HL-60/S4 treated with phorbol 12-myristate 13-acetate at 8.2 ng/mL for 4 days and 3 days (cell line): ENCODE results near the gene UBN1.

Source experiments
- in situ Hi-C: fragments of 300-500 bp; cut with MboI; formaldehyde crosslinking; loops from 2 replicates; pipeline ENCODE4 v1.15.0; 2022; ENCODE audit warnings: low sequenced_read_pairs

UBN1 gene

DNA sequence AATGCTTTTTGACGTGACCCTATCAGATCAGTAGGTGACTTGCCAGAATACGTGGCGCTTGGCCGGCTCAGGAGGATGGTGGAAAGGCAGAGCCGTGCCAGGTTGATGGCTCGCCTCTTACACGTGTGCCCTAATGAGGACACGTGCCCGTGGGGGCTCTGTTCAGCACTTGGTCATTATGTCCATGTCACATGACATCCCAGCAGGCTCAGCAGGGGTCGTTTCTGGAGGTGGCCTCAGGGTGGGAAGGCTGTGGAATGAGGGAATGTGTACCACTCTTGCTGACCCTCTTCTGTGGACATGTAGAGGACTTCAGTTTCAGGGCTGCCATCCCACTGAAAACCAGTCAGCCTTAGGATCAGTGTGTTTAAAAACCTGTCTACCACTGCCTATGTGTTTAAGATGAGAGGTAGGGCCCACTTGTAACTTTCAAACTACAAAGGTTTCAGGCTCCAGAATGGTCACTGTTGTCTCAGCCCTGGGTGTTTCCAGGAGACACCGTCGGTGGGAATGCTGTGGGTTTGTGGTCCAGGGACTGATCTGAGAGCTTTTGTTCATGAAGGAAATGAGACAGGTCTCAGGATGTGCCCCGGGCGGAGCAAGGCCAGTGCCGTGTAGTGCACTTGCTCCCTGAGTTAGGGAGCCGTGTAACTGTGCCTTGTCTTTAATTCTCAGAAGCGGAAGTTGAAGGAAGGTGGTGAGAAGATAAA, 12.1 kb downstream of the UBN1 start:
- in situ Hi-C loops, result loop anchor here (25.0 kb wide), 1 partner anchor 228 kb away; the partner anchor contains the start of gene EEF2KMT

DNA sequence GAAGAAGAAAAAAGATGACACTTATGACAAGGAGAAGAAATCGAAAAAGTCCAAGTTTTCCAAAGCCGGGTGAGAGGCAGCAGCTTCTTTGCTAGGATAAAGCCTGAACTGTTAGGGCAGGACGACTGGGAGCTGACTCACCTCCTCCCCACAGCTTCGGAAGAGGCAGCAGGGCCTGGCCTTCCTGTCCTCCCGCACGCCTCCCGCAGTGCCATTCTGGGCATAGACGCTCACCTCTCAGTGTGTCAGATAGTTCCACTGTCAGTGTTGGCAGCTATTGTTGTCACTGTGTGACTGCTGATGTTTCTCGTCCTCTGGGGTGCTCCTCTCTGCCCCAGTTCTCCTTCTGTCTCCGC, 12.6 kb downstream of the UBN1 start:
- in situ Hi-C loops, result loop anchor here (25.0 kb wide), 1 partner anchor 227 kb away; the partner anchor contains the start of gene EEF2KMT

DNA sequence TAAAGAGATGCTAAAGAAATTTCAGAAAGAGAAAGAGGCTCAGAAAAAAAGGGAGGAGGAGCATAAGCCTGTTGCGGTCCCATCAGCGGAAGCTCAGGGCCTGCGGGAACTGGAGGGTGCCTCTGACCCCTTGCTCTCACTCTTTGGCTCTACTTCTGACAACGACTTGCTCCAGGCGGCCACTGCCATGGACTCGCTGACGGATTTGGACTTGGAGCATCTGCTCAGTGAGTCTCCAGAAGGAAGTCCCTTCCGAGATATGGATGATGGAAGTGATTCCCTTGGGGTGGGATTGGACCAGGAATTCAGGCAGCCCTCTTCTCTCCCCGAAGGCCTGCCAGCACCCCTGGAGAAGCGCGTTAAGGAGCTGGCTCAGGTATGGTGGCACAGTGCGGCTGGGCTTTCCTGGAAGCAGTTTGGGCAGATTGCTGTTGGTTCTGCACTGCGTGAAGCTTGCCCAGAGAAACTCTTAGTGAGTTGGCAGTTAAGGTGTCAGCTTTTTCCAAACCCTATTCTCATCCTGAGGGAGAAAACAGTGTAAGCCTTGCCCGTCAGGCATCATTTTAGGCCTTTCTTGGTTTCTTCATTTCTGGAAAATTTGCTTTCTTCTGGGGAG, 13.6 kb downstream of the UBN1 start:
- in situ Hi-C loops, result loop anchor here (25.0 kb wide), 1 partner anchor 226 kb away; the partner anchor contains the start of gene EEF2KMT

DNA sequence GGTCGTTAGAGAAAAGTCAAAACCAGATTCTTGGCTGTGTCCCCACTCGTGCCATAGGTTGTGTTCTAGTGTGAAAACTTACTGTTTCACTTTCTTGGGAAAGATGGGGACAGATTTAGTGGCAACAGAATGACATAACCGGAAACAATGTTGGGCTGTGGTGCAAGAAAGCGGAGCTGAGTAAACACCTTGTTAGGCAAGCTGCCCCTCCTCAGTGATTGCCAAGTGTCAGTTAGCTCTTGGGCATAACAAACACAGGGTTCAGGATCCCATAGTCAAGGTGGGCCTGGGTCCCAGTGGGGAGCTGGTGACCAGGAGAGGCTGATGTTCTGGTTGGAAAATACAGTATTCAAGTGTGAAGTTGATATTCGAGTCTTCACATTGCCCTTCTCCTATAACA, 15.4 kb downstream of the UBN1 start:
- in situ Hi-C loops, result loop anchor here (25.0 kb wide), 1 partner anchor 225 kb away; the partner anchor contains the start of gene EEF2KMT

DNA sequence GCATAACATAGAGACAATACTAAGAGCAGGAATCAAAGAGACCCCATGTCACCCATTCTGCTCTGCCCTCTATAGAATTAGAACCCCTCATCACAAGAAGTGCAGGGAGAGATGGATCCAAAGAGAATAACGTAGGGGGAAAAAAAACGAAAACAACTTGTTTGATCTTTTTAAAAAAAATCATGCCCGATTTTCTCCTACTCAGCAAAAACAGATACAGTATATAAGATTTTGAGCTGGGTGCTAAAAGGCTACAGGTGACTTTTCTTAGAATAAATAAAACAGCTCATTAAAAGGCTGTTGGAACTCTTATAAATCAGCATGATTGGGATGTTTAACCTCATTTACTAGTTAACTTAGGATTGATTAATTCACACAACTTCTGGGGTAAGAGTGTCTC, 17.4 kb downstream of the UBN1 start:
- in situ Hi-C loops, result loop anchor here (25.0 kb wide), 1 partner anchor 223 kb away; the partner anchor contains the start of gene EEF2KMT

DNA sequence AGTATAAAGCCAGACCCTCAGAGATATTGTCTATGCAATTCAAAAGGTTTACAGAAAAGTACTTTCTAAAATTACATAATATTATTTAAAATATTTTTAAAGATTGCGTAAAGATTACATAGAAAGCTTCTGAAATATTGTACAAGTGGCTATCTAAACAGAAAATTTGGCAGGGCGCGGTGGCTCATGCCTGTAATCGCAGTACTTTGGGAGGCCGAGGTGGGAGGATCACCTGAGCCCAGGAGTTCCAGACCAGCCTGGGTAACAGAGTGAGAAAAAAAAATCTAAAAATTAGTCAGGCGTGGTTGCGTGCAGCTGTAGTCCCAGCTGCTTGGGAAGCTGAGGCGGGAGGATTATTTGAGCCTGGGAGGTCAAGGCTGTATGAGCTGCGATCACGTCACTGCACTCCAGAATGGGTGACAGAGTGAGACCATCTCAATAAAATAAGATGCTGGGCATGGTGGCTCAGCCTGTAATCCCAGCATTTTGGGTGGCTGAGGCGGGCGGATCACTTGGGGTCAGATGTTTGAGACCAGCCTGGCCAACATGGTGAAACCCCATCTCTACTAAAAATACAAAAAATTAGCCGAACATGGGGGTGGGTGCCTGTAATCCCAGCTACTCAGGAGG, 18.1 kb downstream of the UBN1 start:
- in situ Hi-C loops, result loop anchor here (25.0 kb wide), 1 partner anchor 222 kb away; the partner anchor contains the start of gene EEF2KMT

DNA sequence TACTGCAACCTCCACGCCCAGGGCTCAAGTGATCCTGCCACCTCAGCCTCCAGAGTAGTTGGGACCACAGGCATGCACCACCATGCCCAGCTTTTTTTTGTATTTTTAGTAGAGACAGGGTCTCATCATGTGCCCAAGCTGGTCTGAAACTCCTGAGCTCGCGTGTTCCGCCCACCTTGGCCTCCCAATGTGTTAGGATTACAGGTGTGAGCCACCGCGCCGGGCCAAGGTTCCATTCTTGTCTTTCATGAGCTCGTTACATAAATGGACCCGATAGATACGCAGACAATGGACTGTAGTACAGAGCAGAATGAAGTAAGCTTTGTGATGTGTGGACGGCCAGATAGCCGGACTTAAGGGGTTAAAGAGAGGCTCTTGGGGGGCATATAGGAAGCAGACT, 19.3 kb downstream of the UBN1 start:
- in situ Hi-C loops, result loop anchor here (25.0 kb wide), 1 partner anchor 221 kb away; the partner anchor contains the start of gene EEF2KMT

DNA sequence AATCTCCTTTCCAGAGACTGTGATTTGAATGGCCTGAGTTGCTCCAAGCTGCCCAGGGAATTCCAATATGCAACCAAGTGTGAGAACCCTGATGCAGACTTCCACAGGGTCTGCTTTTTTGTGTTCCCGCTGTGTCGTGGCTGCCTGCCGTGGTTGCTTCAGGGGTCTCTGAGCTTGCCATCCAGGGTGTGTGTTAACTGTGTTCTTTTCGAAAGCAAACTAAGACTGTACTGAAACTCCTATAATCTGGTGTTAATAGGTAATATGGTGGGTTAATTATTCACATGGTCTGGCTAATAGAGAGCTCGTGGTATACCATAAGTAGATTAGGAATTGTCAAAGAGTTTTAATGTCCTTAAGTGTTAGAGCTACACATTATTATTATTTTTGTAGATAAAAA, 20.7 kb downstream of the UBN1 start:
- in situ Hi-C loops, result loop anchor here (25.0 kb wide), 1 partner anchor 219 kb away; the partner anchor contains the start of gene EEF2KMT

DNA sequence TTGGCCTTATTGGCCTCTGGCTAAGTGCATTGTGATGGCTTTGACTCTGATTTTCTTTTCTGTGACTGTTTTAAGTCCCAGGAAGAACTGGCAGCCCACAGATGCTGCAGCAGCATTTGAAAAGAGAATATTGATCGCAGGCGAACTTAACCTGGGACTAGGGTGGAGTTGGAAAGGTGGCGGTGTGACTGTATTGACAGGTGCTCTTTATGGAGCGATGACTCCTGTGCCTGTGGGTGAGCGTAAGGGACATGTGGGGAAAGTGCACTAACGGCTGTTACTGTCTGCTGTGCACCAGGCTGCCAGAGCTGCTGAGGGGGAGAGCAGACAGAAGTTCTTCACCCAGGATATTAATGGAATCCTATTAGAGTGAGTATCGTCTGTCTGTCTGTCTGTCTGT, 21.3 kb downstream of the UBN1 start:
- in situ Hi-C loops, result loop anchor here (25.0 kb wide), 1 partner anchor 219 kb away; the partner anchor contains the start of gene EEF2KMT

DNA sequence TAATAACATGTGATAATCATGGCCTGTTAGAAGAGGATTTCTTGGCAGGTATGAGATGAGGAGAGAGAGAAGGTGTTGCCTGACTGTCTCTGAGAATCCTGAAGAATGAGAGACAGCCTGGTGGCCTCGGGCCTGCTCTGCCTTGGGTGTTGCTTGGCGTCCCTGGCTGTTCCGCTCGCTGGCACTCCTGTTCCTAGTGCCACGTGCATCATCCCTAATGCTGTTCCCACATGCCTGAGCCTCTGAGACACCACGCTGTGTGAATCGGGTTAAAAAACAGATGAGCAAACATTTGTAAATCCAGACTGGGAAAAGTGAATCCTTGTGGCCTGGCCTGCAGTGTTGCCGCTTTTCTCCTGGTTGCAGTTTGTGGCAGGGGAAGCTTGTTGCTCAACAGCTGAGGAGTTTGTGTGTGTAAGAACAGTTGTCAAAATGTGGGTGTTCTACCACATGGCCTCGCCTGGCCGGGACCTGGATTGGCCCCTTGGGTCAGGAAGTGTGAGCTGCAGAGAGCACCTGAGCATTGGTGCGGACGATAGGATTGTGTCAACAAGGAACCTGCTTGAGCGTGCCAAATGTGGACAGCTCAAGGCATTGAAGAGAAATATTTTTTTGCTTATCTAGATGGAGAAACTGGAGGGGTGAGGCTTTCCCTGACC, 22.0 kb downstream of the UBN1 start:
- in situ Hi-C loops, result loop anchor here (25.0 kb wide), 1 partner anchor 218 kb away; the partner anchor contains the start of gene EEF2KMT

DNA sequence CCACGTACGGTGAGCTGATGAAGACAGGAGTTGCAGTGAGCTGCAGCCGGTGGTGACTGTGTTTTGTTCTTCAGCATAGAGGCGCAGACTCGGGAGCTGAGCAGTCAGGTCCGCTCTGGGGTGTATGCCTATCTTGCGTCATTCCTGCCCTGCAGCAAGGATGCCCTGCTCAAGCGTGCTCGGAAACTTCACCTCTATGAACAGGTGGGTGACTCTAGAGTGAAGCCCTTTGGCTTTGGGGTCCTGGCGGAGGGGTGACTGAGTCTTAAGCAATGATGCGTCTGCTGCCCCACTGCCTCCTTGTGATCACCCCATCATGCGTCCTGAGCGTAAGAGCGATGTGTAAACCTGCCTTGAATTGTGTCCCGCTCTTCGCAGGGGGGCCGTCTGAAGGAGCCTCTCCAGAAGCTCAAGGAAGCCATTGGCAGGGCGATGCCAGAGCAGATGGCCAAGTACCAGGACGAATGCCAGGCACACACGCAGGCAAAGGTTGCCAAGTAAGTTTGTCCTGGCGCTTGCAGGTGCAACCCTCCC, 22.9 kb downstream of the UBN1 start:
- in situ Hi-C loops, result loop anchor here (25.0 kb wide), 1 partner anchor 217 kb away; the partner anchor contains the start of gene EEF2KMT

DNA sequence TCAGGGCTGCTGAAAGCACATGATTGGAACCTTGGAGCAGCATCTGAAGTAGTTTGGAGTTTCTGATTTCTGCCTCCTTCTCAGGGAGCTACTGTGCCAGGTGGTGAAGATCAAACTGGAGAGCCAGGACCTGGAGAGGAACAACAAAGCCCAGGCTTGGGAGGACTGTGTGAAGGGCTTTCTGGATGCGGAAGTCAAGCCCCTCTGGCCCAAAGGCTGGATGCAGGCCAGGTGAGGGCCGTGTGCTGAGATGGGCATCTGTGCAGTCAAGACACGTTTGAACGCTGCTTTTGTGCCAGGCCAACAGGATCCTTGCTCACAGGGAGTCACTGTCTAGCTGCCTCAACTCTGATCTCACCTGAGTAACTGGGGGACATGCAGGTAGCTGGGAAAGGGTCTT, 23.8 kb downstream of the UBN1 start:
- in situ Hi-C loops, result loop anchor here (25.0 kb wide), 1 partner anchor 216 kb away; the partner anchor contains the start of gene EEF2KMT

DNA sequence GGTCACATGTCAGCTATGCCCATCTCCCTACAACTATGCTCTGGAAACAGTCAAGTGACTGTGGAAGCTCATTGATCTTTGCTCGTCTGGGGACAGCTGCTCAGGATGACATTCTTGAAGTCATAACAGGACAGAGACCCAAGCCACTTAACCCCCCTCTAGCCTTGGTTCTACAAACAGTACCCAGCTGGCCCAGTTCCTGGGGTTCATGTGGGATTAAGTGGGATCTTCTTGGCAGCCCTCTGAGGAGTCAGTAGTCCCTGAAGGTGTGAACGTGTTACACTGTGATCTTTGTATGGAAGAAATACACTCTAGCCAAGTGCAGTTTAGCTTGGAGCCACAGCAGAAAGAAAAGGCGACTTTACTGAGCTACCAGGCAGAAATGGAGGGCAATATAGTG, 25.8 kb downstream of the UBN1 start:
- in situ Hi-C loops, result loop anchor here (25.0 kb wide), 1 partner anchor 214 kb away; the partner anchor contains the start of gene EEF2KMT

DNA sequence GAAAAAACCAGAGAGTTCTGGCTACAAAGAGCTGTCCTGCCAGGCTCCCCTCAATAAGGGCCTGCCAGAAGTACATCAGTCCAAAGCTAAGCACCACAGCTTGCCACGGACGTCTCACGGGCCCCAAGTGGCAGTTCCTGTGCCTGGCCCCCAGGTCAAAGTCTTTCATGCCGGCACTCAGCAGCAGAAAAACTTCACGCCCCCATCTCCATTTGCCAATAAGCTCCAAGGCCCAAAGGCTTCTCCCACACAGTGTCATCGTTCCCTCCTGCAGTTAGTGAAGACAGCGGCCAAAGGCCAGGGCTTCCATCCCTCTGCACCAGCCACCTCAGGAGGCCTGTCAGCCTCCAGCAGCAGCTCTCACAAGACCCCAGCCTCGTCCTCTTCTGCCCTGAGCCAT, 27.4 kb downstream of the UBN1 start:
- in situ Hi-C loops, result loop anchor here (25.0 kb wide), 1 partner anchor 213 kb away; the partner anchor contains the start of gene EEF2KMT

DNA sequence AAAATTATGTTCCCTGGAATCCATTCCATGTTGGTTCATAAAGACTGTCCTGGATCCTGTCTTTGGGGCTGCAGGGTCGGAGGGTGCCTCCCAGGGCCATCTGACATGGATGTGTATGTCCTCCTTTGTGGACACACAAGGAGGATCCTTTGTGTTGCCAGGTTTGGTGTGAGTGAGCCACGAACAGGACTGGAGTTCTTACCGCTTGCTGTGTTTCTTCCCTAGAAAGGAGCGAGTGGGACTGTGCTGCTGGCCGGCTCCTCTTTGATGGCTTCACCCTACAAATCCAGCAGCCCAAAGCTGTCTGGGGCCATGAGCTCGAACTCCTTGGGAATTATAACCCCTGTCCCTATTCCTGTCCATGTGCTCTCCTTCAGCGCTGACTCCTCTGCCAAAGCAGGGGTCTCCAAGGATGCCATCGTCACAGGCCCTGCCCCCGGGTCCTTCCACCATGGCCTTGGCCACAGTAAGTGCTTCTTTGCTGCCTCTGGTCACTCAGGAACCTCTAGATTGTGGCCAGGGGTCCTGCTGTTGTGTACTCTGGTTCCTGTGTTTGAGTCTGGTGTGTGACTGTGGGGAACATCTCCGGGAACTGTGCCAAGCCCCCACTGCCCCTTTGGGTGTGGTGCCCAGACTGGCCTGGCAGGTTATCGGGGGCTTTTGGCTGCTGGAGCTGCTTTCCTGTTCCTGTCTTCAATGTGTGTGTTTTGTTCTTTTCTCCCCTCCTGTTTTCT, 29.5 kb downstream of the UBN1 start:
- in situ Hi-C loops, result no loop called here

DNA sequence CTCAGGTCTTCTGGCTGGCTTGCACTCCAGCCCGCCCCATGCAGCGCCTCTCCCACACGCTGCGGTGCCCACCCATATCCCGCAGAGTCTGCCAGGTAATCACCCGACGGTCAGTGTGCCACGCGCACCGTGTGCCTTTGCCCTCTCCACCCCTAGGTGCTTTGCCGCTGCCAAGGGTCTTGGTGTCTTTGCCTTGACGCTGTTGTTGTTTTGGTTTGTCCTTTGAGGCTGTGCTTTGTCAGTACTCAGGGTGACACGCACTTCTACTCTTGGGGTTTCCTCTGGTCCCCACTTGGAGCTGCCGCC, 30.1 kb downstream of the UBN1 start:
- in situ Hi-C loops, result no loop called here

DNA sequence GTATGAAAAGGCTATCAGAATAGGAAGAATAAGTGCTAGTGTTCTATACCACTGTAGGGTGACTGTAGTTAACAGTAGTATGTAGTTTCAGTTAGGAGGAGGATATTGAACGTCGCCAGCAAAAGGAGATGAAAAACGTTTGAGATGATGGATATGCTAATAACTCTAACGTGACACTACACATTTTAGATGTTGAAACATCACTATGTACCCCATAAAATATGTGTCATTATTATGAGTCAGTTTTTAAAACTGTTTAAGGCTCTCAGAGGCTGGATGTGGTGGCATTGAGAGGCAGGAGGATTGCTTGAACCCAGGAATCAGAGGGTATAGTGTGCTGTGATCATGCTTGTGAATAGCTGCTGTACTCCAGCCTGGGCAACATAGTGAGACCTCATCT, 31.8 kb downstream of the UBN1 start:
- in situ Hi-C loops, result no loop called here

DNA sequence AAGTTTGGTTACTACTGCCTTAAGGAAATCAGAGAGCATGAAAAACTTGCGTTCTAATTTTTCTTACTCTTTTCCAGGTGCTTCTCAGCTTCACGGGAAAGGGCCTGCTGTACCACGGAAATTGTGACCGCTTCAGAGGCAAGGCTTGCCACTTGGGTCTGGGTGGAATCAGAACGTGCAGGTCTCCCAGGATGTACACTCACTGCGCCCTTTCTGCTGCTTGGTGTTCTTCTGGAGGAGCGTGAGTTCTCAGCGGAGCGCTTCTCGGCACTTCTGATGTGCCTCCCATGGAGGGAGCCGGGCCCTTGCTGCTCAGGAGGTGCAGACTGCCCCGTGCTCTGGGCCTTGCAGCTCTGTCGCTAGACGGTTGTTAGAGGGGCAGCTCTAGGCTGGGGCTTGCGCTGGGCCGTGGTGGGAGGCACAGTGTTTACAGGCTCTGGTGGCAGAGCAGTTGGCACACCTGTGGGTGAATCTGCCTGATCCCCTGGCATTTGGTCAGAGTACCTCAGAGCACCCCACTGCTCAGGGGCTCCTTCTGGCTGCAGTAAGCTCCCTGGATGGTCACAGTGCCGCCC, 32.8 kb downstream of the UBN1 start:
- in situ Hi-C loops, result no loop called here

DNA sequence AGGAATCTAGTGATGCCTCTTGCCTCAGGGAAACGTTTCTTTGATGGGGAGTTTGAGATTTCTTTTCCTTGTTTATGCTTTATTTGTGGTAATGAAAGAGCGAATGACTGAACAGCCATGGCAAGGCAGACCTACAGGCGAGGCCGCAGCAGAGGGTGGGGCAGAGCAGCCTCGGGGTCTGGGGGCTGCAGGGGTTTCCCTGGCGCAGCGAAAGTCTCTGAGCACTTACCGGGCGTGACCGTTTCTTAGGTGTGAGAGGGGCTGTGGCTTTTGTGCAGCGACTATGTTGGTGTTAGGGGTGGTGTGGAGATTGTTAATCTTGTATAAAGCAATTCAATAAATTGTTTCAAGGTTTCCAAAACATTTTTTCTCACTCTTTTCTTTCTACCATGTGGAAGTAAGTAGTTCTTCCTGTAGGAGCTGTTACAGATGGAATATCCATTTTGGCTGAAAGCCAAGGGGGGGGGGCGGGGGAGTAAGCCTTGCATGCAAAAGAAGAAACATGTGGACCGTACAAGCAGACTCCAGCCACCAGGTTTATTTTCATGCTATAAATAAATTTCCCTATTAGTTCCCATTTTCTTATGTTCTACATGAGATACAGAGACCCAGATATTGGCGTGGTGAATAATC, 34.8 kb downstream of the UBN1 start:
- in situ Hi-C loops, result no loop called here
